ENCODE measurements around the gene WDR5.

WDR5 gene

DNA sequence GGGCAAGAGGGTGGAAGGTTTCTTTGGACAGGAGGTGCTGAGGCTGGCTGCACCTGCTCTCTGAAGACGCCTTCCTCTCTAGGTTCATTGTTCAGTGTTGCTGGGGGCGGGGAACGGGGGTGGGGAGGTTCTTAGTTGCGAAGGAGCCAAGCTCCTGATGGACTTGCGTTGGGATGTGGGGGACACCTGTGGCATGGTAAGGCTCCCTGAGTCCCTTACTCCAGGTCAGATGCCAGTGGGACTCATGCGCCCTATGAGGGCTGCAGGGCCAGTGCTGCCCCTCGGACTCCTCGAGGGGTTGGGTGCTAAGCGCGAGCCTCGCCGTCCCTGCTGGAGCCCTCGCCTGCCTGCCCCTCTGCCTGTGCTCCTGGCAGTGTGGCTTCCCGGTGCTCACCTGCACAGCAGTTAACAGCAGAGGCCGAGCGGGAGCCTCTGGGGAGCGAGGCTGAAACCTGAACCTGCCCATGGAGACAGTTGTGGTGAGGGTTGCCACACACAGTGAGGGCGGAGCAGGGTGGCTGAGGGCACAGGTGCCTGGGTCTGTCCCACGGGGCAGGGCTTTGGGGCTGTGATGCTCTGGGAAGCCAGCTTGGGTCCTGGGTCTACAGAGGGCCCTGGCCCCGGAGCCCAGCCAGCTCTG, 23.0 kb downstream of the WDR5 start:
- TF ChIP-seq, protein P1, sequence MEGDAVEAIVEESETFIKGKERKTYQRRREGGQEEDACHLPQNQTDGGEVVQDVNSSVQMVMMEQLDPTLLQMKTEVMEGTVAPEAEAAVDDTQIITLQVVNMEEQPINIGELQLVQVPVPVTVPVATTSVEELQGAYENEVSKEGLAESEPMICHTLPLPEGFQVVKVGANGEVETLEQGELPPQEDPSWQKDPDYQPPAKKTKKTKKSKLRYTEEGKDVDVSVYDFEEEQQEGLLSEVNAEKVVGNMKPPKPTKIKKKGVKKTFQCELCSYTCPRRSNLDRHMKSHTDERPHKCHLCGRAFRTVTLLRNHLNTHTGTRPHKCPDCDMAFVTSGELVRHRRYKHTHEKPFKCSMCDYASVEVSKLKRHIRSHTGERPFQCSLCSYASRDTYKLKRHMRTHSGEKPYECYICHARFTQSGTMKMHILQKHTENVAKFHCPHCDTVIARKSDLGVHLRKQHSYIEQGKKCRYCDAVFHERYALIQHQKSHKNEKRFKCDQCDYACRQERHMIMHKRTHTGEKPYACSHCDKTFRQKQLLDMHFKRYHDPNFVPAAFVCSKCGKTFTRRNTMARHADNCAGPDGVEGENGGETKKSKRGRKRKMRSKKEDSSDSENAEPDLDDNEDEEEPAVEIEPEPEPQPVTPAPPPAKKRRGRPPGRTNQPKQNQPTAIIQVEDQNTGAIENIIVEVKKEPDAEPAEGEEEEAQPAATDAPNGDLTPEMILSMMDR (IDR thresholded peaks at IDR 0.05; ENCODE audit: low read length, missing control alignments): no peak
- H3K4me3 ChIP-seq (replicated peaks; ENCODE audit: low read depth, low read length): no peak overlapping the region
- DNase-seq (ENCODE audit: low read depth): no peak

DNA sequence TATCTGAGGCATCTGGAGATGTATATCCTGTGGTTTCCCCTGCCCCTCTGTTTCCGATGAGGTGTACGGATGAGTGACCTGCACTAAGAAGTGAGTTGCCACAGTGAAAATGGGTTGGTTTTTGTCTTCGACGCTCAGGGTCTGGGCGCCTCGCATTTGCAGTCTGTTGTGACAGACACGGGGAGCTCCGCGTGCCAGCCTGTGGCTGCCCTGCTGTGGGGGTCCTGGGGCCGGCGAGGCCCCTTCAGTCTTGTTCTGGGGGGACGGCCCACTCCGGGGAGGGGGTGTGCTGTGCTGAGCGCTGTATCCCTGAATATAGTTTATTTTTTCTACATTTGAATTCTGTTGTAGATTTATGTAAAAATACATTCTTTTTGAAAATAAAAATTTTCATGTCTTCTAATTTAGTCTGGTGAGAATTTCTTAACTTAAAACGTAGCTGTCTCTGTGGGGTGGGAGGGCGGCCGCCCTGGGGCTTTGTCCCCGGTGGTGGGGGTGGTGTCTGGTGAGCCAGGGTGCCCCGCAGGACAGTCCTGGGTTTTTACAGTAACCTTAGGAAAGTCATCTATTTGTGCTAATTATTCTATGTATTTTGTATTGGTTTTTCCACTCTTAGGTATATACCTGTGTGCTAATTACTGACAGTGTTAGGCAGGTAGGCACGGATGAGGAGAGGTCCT, 23.8 kb downstream of the WDR5 start:
- no peak overlapping the region for H3K4me3 ChIP-seq (replicated peaks; ENCODE audit: low read depth, low read length)
- DNase-seq (ENCODE audit: low read depth): no peak
- TF ChIP-seq, protein P1 (IDR thresholded peaks at IDR 0.05; ENCODE audit: low read length, missing control alignments): no peak

DNA sequence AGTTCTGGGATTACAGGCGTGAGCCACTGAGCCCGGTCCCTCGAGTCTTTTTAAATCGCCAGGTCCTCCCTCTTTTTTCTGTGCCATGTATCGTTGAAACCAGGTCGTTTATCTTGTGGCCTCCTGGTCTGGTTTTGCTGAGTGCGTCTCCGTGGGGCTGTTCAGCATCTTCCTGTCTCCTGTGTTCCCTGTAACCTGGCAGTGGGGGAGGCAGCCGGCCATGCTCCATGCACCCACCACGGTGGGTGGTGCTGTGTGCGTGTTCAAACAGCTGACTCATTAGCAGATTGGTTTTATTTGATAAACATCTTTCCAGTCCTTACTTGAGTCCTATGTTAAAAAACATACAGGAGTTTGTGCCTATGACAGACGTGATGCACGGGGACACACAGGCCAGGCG, 25.8 kb downstream of the WDR5 start:
- TF ChIP-seq, protein P1 (IDR thresholded peaks at IDR 0.05; ENCODE audit: low read length, missing control alignments): no peak

DNA sequence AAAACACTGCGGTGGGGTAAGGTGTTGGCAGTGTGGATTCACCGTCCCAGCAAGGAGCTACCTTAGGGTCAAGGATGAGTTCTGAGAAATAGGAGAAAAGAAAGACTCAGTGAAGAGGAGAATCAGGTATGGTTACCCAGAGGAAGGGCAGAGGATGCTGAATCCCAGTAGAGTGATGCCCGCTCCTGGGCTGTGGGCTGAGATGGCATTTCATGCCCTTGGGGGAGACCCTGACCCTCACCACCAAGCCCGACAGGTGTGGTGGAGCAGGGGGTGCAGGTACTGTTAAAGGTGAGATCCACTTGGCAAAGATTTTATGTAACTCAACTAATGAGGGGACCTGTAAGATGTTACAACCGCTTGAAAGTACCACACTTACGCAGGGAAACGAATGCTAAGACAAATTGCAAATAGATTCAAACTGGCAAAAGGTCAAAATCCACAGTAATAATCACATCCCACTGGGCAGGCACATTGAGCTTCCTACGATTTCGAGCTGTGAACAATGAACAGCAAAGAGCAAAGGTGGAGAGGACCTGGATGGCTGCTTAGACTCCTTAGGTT, 26.4 kb downstream of the WDR5 start:
- TF ChIP-seq, protein P1 (IDR thresholded peaks at IDR 0.05; ENCODE audit: low read length, missing control alignments): no peak
- no peak overlapping the region for H3K4me3 ChIP-seq (replicated peaks; ENCODE audit: low read depth, low read length)
- DNase-seq (ENCODE audit: low read depth): no peak

More for the DNA sequence above, 25.8 kb downstream of the WDR5 start:
- H3K4me3 ChIP-seq (replicated peaks; ENCODE audit: low read depth, low read length): no peak overlapping the region
- DNase-seq (ENCODE audit: low read depth): no peak

DNA sequence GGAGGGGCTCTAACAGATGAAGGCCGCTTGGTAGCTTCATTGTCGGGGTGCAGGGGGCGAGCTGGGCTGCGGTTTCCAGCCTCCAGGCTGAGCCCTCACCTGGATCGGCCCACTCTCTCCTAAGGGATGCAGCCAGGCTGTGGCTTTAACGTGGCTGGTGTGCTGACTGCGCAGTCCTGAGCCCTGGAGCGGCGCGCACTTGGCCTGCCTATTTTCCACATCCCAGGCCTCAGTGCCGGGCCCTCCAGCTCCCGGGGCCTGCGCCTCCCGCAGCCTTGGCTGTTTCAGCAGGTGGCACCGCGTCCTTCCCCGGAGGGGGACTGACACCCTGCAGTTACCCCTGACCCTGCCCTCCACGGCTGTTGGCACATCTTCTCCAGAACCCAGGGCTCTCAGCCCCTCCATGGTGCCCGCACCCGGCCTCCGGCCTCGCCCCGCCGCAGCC, 27.1 kb downstream of the WDR5 start:
- DNase-seq (ENCODE audit: low read depth): no peak
- H3K4me3 ChIP-seq (replicated peaks; ENCODE audit: low read depth, low read length): no peak overlapping the region
- TF ChIP-seq, protein P1 (IDR thresholded peaks at IDR 0.05; ENCODE audit: low read length, missing control alignments): no peak

DNA sequence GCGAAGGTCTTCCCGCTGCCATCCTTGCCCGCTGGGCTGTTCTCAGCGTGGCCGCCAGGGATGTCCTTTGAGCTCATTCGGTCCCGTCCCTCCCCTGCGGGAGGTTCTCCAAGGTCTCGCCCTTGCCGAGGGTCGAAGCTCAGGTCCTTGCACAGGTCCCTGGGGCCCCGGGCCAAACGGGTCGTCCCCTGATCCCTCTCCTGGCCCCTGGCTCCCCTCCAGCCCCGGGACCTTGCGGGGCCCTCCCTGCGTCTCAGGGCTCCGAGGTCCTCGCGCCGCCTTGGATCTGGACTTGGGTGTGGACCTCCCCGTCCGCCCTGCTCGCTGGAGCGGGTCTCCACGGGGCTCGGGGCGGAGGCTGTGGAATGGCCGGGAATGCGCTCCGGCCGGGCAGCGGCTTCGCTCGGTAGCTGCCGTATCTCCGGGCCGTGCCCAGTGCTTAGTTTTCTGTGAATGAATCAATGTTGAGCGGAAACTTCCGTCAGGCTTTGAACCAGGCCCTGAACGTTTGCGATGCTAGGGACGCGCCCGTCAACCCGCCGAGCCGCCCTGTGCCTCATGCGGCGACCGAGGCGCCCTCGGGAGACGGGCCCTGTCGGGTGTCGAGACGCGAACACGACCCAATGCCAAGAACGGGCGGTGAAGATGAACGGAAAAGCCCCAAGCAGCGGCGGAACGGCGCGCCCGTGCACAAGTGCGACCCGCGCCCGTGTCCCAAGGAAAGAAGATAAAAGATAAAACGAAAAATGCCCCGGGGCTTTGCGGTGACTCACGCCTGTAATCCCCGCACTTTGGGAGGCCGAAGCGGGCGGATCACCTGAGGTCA, 27.7 kb downstream of the WDR5 start:
- H3K4me3 ChIP-seq (replicated peaks; ENCODE audit: low read depth, low read length): no peak overlapping the region
- peak; percentile 46 for DNase-seq (ENCODE audit: low read depth)
- TF ChIP-seq, protein P1 (IDR thresholded peaks at IDR 0.05; ENCODE audit: low read length, missing control alignments): peak; percentile 38
